CD4-positive, alpha-beta T cell (primary cell): ENCODE data around the gene ME3. TPM values are rescaled to one million over a fixed set of nuclear protein-coding genes. Genes with fewer than 3 reads are reported as not detected.

Source experiments
- ATAC-seq: fragments of 200-7000 bp; cut with Tn5 transposase; one replicate; pipeline ENCODE4 v1.10.0; 2022; ENCODE audit warnings: mild to moderate bottlenecking; ENCODE audit not compliant: poor library complexity
- CTCF ChIA-PET: fragments of 350-600 bp; sonication (Branson Sonifier 250); formaldehyde crosslinking; loops from one replicate; lab custom pipeline; 2021; ENCODE audit warnings: antibody characterized with exemption, inconsistent platforms; lab: Charles Lee
- POLR2A ChIA-PET: fragments of 350-600 bp; sonication (Branson Sonifier 250); formaldehyde crosslinking; loops from one replicate; lab custom pipeline; 2021; ENCODE audit warnings: antibody characterized with exemption, inconsistent platforms; lab: Charles Lee
- DNase-seq, 14 experiments: peaks; one replicate each; pipeline ENCODE4 v3.0.0-alpha.2; 2013 to 2020; ENCODE audit warnings: mixed read lengths in 2 of 14
- H3K27ac ChIP-seq, 2 donors: one replicate each; pipeline versions ENCODE4 v1.5.1 to v1.7.0; 2013; ENCODE audit warnings: low read length in 2 of 2, low read depth in 1 of 2, mild to moderate bottlenecking in 1 of 2
- H3K27me3 ChIP-seq, 2 experiments: 1 replicate in 1 of 2; 2 replicates in 1 of 2; pipeline versions ENCODE4 v1.6.1 to v1.7.0; 2013; ENCODE audit warnings: low read length in 2 of 2, control low read depth in 1 of 2, mild to moderate bottlenecking in 1 of 2, moderate library complexity in 1 of 2; ENCODE audit not compliant: insufficient read depth in 2 of 2, control insufficient read depth in 1 of 2
- H3K36me3 ChIP-seq: one replicate; pipeline ENCODE4 v1.6.1; 2013; ENCODE audit warnings: low read length, control low read depth; ENCODE audit not compliant: insufficient read depth
- H3K4me1 ChIP-seq: one replicate; pipeline ENCODE4 v1.6.1; 2013; ENCODE audit warnings: low read length, control low read depth; ENCODE audit not compliant: insufficient read depth
- H3K4me3 ChIP-seq: one replicate; pipeline ENCODE4 v1.5.1; 2013; ENCODE audit warnings: mild to moderate bottlenecking, low read length, moderate library complexity
- H3K9me3 ChIP-seq, 2 experiments: 1 replicate in 1 of 2; 2 replicates in 1 of 2; pipeline versions ENCODE4 v1.6.1 to v1.7.0; 2013; ENCODE audit warnings: low read length in 2 of 2, mild to moderate bottlenecking in 2 of 2, control low read depth in 1 of 2, moderate library complexity in 1 of 2; ENCODE audit not compliant: control insufficient read depth in 1 of 2, insufficient read depth in 1 of 2
- H3K27ac Mint-ChIP-seq: one replicate; pipeline ENCODE4 v1.8.0; 2020; ENCODE audit warnings: mixed read lengths
- H3K27me3 Mint-ChIP-seq: one replicate; pipeline ENCODE4 v1.8.0; 2021; ENCODE audit warnings: mixed read lengths
- H3K36me3 Mint-ChIP-seq: one replicate; pipeline ENCODE4 v1.8.0; 2021; ENCODE audit warnings: low read depth, mixed read lengths
- H3K4me1 Mint-ChIP-seq: one replicate; pipeline ENCODE4 v1.8.0; 2021; ENCODE audit warnings: low read depth, mixed read lengths
- H3K4me3 Mint-ChIP-seq: one replicate; pipeline ENCODE4 v1.8.0; 2020; ENCODE audit warnings: mild to moderate bottlenecking, mixed read lengths
- H3K9me3 Mint-ChIP-seq: one replicate; pipeline ENCODE4 v1.8.0; 2020; ENCODE audit warnings: mixed read lengths
- CTCF ChIP-seq: fragments of 200-600 bp; IDR thresholded peaks from one replicate; pipeline ENCODE4 v1.8.0; 2022; ENCODE audit warnings: antibody characterized with exemption, mild to moderate bottlenecking
- intact Hi-C, 2 experiments: fragments of 100-400 bp; cut with DNase I in 1 of 2; cut with micrococcal nuclease in 1 of 2; formaldehyde crosslinking; loops; one replicate each; pipeline versions ENCODE4 v1.15.1 to v1.9.0; 2023 to 2025; cut with DNase I, micrococcal nuclease
- total RNA-seq, 174 experiments: library from RNA in 2 of 174; stranded (reverse) in 2 of 174; gene quantifications; one replicate each; pipeline ENCODE4 v1.2.3 and lab custom pipeline; 2021 to 2026

The ME3 gene
- total RNA-seq, 2 experiments from 2014 or later = 9.1 to 10.6 TPM

- no peaks in the 10 kb centered on the region for H3K36me3 Mint-ChIP-seq
- no peak overlapping the region for H3K4me3 Mint-ChIP-seq
- H3K9me3 Mint-ChIP-seq = no peaks in the 10 kb centered on the region
- no peaks in the 10 kb centered on the region for H3K4me1 Mint-ChIP-seq
- H3K36me3 ChIP-seq = no peaks in the 10 kb centered on the region
- H3K27me3 Mint-ChIP-seq = no peaks in the 10 kb centered on the region
- no peaks in the 10 kb centered on the region for H3K9me3 ChIP-seq
- H3K27ac Mint-ChIP-seq = no peak overlapping the region
- no peaks in the 10 kb centered on the region for H3K27me3 ChIP-seq
- TF ChIP-seq CTCF = no peak
- POLR2A ChIA-PET = no interaction called here
- intact Hi-C loops = no loop called here
- H3K27ac ChIP-seq = no peak overlapping the region
- DNase-seq (no peak), ATAC-seq (no peak)
- H3K4me3 ChIP-seq = no peak overlapping the region
- CTCF ChIA-PET = no interaction called here
- H3K4me1 ChIP-seq = no peaks in the 10 kb centered on the region
These were observed 179.9 kb downstream of the ME3 start for GRCh38 chr11:86492370-86493010.

- intact Hi-C loops = no loop called here
- no peaks in the 10 kb centered on the region for H3K36me3 ChIP-seq
- ChIA-PET POLR2A (no interaction called here), CTCF (no interaction called here)
- H3K27ac ChIP-seq = no peak overlapping the region
- no peak for TF ChIP-seq CTCF
- H3K4me1 ChIP-seq = no peaks in the 10 kb centered on the region
- no peak overlapping the region for H3K4me3 ChIP-seq
- Mint-ChIP-seq H3K4me1 (no peaks in the 10 kb centered on the region), H3K27me3 (no peaks in the 10 kb centered on the region), H3K36me3 (no peaks in the 10 kb centered on the region), H3K4me3 (no peak overlapping the region), H3K27ac (no peak overlapping the region), H3K9me3 (no peaks in the 10 kb centered on the region)
- H3K27me3 ChIP-seq = no peaks in the 10 kb centered on the region
- no peak for DNase-seq
- no peaks in the 10 kb centered on the region for H3K9me3 ChIP-seq
- ATAC-seq = no peak
These were observed 181.4 kb downstream of the ME3 start for GRCh38 chr11:86491027-86491426.

GRCh38 chr11:86490582-86490981 lies 181.8 kb downstream of the ME3 start:
- H3K4me1 ChIP-seq = no peaks in the 10 kb centered on the region
- H3K36me3 Mint-ChIP-seq = no peaks in the 10 kb centered on the region
- H3K27me3 Mint-ChIP-seq = no peaks in the 10 kb centered on the region
- no peak overlapping the region for H3K27ac Mint-ChIP-seq
- TF ChIP-seq CTCF = no peak
- no peak overlapping the region for H3K4me3 ChIP-seq
- no peak for ATAC-seq
- no peaks in the 10 kb centered on the region for H3K4me1 Mint-ChIP-seq
- intact Hi-C loops = no loop called here
- ChIA-PET CTCF (no interaction called here), POLR2A (no interaction called here)
- no peaks in the 10 kb centered on the region for H3K27me3 ChIP-seq
- no peaks in the 10 kb centered on the region for H3K36me3 ChIP-seq
- no peak overlapping the region for H3K27ac ChIP-seq
- no peak for DNase-seq
- no peak overlapping the region for H3K4me3 Mint-ChIP-seq
- H3K9me3 Mint-ChIP-seq = no peaks in the 10 kb centered on the region
- no peaks in the 10 kb centered on the region for H3K9me3 ChIP-seq
